Thoracic aorta (tissue), 2 donors: ENCODE results near the gene WNK4. TPM values are rescaled to one million over a fixed set of nuclear protein-coding genes. Genes with fewer than 3 reads are reported as not detected.

Experiments
- ATAC-seq: fragments of 150-250 bp; one replicate; pipeline ENCODE4 v1.8.0; 2017; ENCODE audit warnings: low read depth; ENCODE audit not compliant: insufficient number of reproducible peaks, low FRiP score
- DNase-seq: peaks from one replicate; pipeline ENCODE4 v3.0.0-alpha.2; 2020; ENCODE audit warnings: low spot score
- H3K27ac ChIP-seq, 2 donors: fragments of 200-600 bp; sonication (generic); 1 replicate in 1 of 2; 2 replicates in 1 of 2; pipeline ENCODE4 v1.5.1; 2016; ENCODE audit warnings: mild to moderate bottlenecking in 2 of 2, moderate library complexity in 2 of 2
- H3K27me3 ChIP-seq: fragments of 200-600 bp; sonication (generic); replicated peaks from 2 replicates; pipeline ENCODE4 v1.6.0; 2016; ENCODE audit warnings: mild to moderate bottlenecking; ENCODE audit not compliant: insufficient read depth
- H3K36me3 ChIP-seq: fragments of 200-600 bp; sonication (generic); one replicate; pipeline ENCODE4 v1.5.1; 2016
- H3K4me1 ChIP-seq, 2 donors: fragments of 200-600 bp; sonication (generic); 1 replicate in 1 of 2; 2 replicates in 1 of 2; pipeline versions ENCODE4 v1.5.1 to v1.6.0; 2016; ENCODE audit warnings: low read depth in 2 of 2, mild to moderate bottlenecking in 1 of 2; ENCODE audit not compliant: control insufficient read depth in 1 of 2
- H3K4me3 ChIP-seq: fragments of 200-600 bp; sonication (generic); 2 replicates; pipeline ENCODE4 v1.5.1; 2016; ENCODE audit warnings: mild to moderate bottlenecking
- H3K9me3 ChIP-seq: fragments of 200-600 bp; sonication (generic); 2 replicates; pipeline ENCODE4 v1.5.1; 2016
- CTCF ChIP-seq: fragments of 200-600 bp; sonication (generic); IDR thresholded peaks from one replicate; pipeline ENCODE4 v1.5.1; 2019; ENCODE audit warnings: antibody characterized with exemption
- total RNA-seq, 2 donors: library from RNA; depleted of rRNA; stranded (reverse); fragments of >200 nt; gene quantifications; one replicate each; pipeline versions ENCODE4 v1.1.0 to v1.2.3, GENCODE V29; 2016

WNK4 gene
- total RNA-seq, 2 donors from 2014 or later, result not detected

GRCh38 chr17:42798383-42799380, 18.3 kb downstream of the WNK4 start, which contains the start of the genes CNTD1 and COA3:
TSS of gene CNTD1 (plus strand) at chr17:42798861. CDS start at chr17:42799068, 207 bp downstream.
TSS of gene COA3 (minus strand) at chr17:42798704. CDS start at chr17:42798681, 23 bp downstream.
- no peak for TF ChIP-seq CTCF
- peaks cover 10 to 22% of the 10 kb centered on the region in 2 donors for H3K4me1 ChIP-seq
- H3K27me3 ChIP-seq, result no peaks in the 10 kb centered on the region
- H3K9me3 ChIP-seq, result no peaks in the 10 kb centered on the region
- peaks cover 6% of the 10 kb centered on the region for H3K36me3 ChIP-seq
- H3K27ac ChIP-seq, result peak within 1 kb of the TSS; percentile 46 to 57
- ATAC-seq, result peak; percentile 55
- DNase-seq, result peak; percentile 55
- peak within 1 kb of the TSS; percentile 94 for H3K4me3 ChIP-seq

GRCh38 chr17:42803074-42803883, 22.9 kb downstream of the WNK4 start:
- Histone ChIP-seq H3K27me3 (no peaks in the 10 kb centered on the region), H3K4me3 (no peak overlapping the region), H3K4me1 (peaks cover 3 to 6% of the 10 kb centered on the region in 2 donors), H3K9me3 (no peaks in the 10 kb centered on the region), H3K36me3 (no peaks in the 10 kb centered on the region), H3K27ac (no peak overlapping the region)
- ATAC-seq (no peak), DNase-seq (no peak)
- TF ChIP-seq CTCF, result no peak

GRCh38 chr17:42804918-42805367, 24.5 kb downstream of the WNK4 start:
- Histone ChIP-seq H3K36me3 (no peaks in the 10 kb centered on the region), H3K4me1 (no peaks in the 10 kb centered on the region), H3K4me3 (no peak overlapping the region), H3K27me3 (no peaks in the 10 kb centered on the region), H3K27ac (no peak overlapping the region), H3K9me3 (no peaks in the 10 kb centered on the region)
- no peak for ATAC-seq
- TF ChIP-seq CTCF, result no peak
- no peak for DNase-seq

- no peak overlapping the region for H3K27ac ChIP-seq
- no peak for ATAC-seq
- H3K27me3 ChIP-seq, result no peaks in the 10 kb centered on the region
- no peaks in the 10 kb centered on the region for H3K9me3 ChIP-seq
- no peak overlapping the region for H3K4me3 ChIP-seq
- DNase-seq, result no peak
- H3K4me1 ChIP-seq, result no peaks in the 10 kb centered on the region
- no peaks in the 10 kb centered on the region for H3K36me3 ChIP-seq
- TF ChIP-seq CTCF, result no peak
Measured at GRCh38 chr17:42806249-42806648, 25.8 kb downstream of the WNK4 start.

GRCh38 chr17:42809250-42809649, 28.8 kb downstream of the WNK4 start:
- ATAC-seq (no peak), DNase-seq (no peak)
- Histone ChIP-seq H3K4me1 (no peaks in the 10 kb centered on the region), H3K27me3 (no peaks in the 10 kb centered on the region), H3K4me3 (no peak overlapping the region), H3K9me3 (no peaks in the 10 kb centered on the region), H3K36me3 (peaks cover 12% of the 10 kb centered on the region), H3K27ac (no peak overlapping the region)
- no peak for TF ChIP-seq CTCF
